Measurements from ENCODE around the gene CP. TPM values are rescaled to one million over a fixed set of nuclear protein-coding genes. Genes with fewer than 3 reads are reported as not detected.
"Not testable (repeated sequence)": the region's sequence is repeated elsewhere in the genome, so short reads cannot be mapped to it uniquely, and the experiment has no call there.

CP gene
- total RNA-seq, 3 donors from 2014 or later: 25.9 to 225 (median 30.2) TPM

GRCh38 chr3:149198611-149199010 lies 23.0 kb downstream of the CP start:
- no peaks in the 10 kb centered on the region for H3K27me3 ChIP-seq
- TF ChIP-seq CTCF (IDR thresholded peaks at IDR 0.05) (no peak), POLR2AphosphoS5 (IDR thresholded peaks at IDR 0.05) (no peak), POLR2A (IDR thresholded peaks at IDR 0.05) (no peak)
- no peaks in the 10 kb centered on the region for H3K36me3 ChIP-seq
- intact Hi-C loops (cut with DNase I; ENCODE audit: low total_unique reads): no loop called here
- no peak overlapping the region for H3K4me3 ChIP-seq
- no peaks in the 10 kb centered on the region for H3K4me1 ChIP-seq
- H3K9me3 ChIP-seq: no peaks in the 10 kb centered on the region
- DNase-seq (ENCODE audit: low spot score in 2 of 2): no peak
- no peak overlapping the region for H3K27ac ChIP-seq

GRCh38 chr3:149197669-149198068 lies 24.0 kb downstream of the CP start:
- no peak for TF ChIP-seq CTCF (IDR thresholded peaks at IDR 0.05)
- no peak for TF ChIP-seq POLR2AphosphoS5 (IDR thresholded peaks at IDR 0.05)
- no peak for TF ChIP-seq POLR2A (IDR thresholded peaks at IDR 0.05)
- no peak for DNase-seq (ENCODE audit: low spot score in 2 of 2)
- H3K27ac ChIP-seq: no peak overlapping the region
- no peaks in the 10 kb centered on the region for H3K36me3 ChIP-seq
- intact Hi-C loops (cut with DNase I; ENCODE audit: low total_unique reads): no loop called here
- H3K4me1 ChIP-seq: no peaks in the 10 kb centered on the region
- H3K4me3 ChIP-seq: peak overlapping the region in 1 of 3 donors; percentile 7
- H3K9me3 ChIP-seq: no peaks in the 10 kb centered on the region
- no peaks in the 10 kb centered on the region for H3K27me3 ChIP-seq

- H3K36me3 ChIP-seq; DNase-seq (ENCODE audit: low spot score in 2 of 2); intact Hi-C loops (cut with DNase I; ENCODE audit: low total_unique reads); H3K9me3 ChIP-seq; H3K27ac ChIP-seq; H3K4me1 ChIP-seq; H3K27me3 ChIP-seq: not testable (repeated sequence)
- peak overlapping the region in 1 of 3 donors; percentile 7 for H3K4me3 ChIP-seq
Observed at GRCh38 chr3:149196805-149197592, 24.6 kb downstream of the CP start.

- intact Hi-C loops (cut with DNase I; ENCODE audit: low total_unique reads): no loop called here
- no peaks in the 10 kb centered on the region for H3K36me3 ChIP-seq
- H3K4me1 ChIP-seq: no peaks in the 10 kb centered on the region
- DNase-seq (ENCODE audit: low spot score in 2 of 2): no peak
- TF ChIP-seq POLR2A (IDR thresholded peaks at IDR 0.05): no peak
- no peak for TF ChIP-seq CTCF (IDR thresholded peaks at IDR 0.05)
- no peak for TF ChIP-seq POLR2AphosphoS5 (IDR thresholded peaks at IDR 0.05)
- no peak overlapping the region for H3K27ac ChIP-seq
- H3K27me3 ChIP-seq: no peaks in the 10 kb centered on the region
- no peak overlapping the region for H3K4me3 ChIP-seq
- no peaks in the 10 kb centered on the region for H3K9me3 ChIP-seq
Observed at GRCh38 chr3:149195221-149195620, 26.4 kb downstream of the CP start.

GRCh38 chr3:149188494-149188893 lies 33.1 kb downstream of the CP start:
- Histone ChIP-seq H3K27me3 (no peaks in the 10 kb centered on the region), H3K36me3 (no peaks in the 10 kb centered on the region), H3K4me3 (no peak overlapping the region), H3K9me3 (no peaks in the 10 kb centered on the region), H3K27ac (no peak overlapping the region), H3K4me1 (no peaks in the 10 kb centered on the region)
- no peak for DNase-seq (ENCODE audit: low spot score in 2 of 2)
- no peak for TF ChIP-seq CTCF (IDR thresholded peaks at IDR 0.05)
- TF ChIP-seq POLR2AphosphoS5 (IDR thresholded peaks at IDR 0.05): no peak
- no peak for TF ChIP-seq POLR2A (IDR thresholded peaks at IDR 0.05)
- intact Hi-C loops (cut with DNase I; ENCODE audit: low total_unique reads): no loop called here
